ENCODE results near the gene ARL8B. TPM values are rescaled to one million over a fixed set of nuclear protein-coding genes. Genes with fewer than 3 reads are reported as not detected.

Gene ARL8B
- total RNA-seq, 4 donors from 2014 or later, result 44.2 to 64.8 (median 49.9) TPM

- DNase-seq (ENCODE audit: low spot score), result no peak
- no peak for TF ChIP-seq CTCF (IDR thresholded peaks at IDR 0.05)
- no peak for ATAC-seq (ENCODE audit: low FRiP score)
Measured at GRCh38 chr3:5126586-5126985, 4.5 kb downstream of the ARL8B start.

- no peak for TF ChIP-seq CTCF (IDR thresholded peaks at IDR 0.05)
- ATAC-seq (ENCODE audit: low FRiP score) (no peak), DNase-seq (ENCODE audit: low spot score) (no peak)
Measured at GRCh38 chr3:5128849-5129248, 6.8 kb downstream of the ARL8B start.

GRCh38 chr3:5133239-5134018, 11.3 kb downstream of the ARL8B start:
- no peak for TF ChIP-seq CTCF (IDR thresholded peaks at IDR 0.05)
- DNase-seq (ENCODE audit: low spot score), result no peak
- no peak for ATAC-seq (ENCODE audit: low FRiP score)

GRCh38 chr3:5134019-5134391, 11.9 kb downstream of the ARL8B start:
- no peak for DNase-seq (ENCODE audit: low spot score)
- ATAC-seq (ENCODE audit: low FRiP score), result no peak
- TF ChIP-seq CTCF (IDR thresholded peaks at IDR 0.05), result no peak

- ATAC-seq (ENCODE audit: low FRiP score) (no peak), DNase-seq (ENCODE audit: low spot score) (no peak)
- TF ChIP-seq CTCF (IDR thresholded peaks at IDR 0.05), result no peak
Measured at GRCh38 chr3:5134499-5134898, 12.4 kb downstream of the ARL8B start.

GRCh38 chr3:5136211-5136918, 14.3 kb downstream of the ARL8B start:
- no peak for TF ChIP-seq CTCF (IDR thresholded peaks at IDR 0.05)
- no peak for DNase-seq (ENCODE audit: low spot score)
- no peak for ATAC-seq (ENCODE audit: low FRiP score)

All from omental fat pad (tissue), 4 donors.